ENCODE measurements around the gene PRDM10.
"Not testable (repeated sequence)": the region's sequence is repeated elsewhere in the genome, so short reads cannot be mapped to it uniquely, and the experiment has no call there.

PRDM10 gene

DNA sequence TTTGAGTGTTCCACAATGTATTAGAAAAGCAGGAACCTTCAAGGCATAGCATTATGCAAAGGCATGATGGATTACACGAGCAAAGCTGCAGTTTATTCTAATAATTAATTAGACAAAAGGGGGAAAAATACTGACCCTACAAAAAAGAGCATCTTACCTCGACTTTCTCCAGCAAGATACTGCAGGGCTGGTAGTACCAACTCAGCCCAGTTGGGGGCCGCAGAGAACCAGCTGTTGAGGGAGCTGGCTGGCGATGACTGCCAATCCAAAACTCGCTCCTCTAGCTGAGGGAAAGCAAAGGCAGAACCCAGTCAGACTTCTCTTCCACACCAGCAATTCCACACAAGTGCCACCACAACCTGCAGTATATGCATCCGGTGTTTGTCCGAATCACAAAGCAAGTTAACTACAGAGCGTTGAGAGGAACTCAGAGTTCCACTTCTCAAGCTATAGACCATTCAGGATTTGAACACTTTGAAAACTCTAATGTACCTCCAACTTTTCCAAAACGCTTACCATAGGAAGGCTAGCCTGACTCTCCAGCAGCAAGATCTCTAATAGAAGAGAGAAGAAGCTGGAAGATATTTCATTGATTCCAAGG is 121.0 kb downstream of the PRDM10 start:
- H3K27ac ChIP-seq (ENCODE audit: insufficient read depth in 1 of 2, low read depth in 1 of 2, low read length in 2 of 2, poor library complexity in 1 of 2, severe bottlenecking in 2 of 2) = no peak overlapping the region
- H3K9me3 ChIP-seq (ENCODE audit: control extremely low read depth in 1 of 5, control insufficient read depth in 4 of 5, insufficient read depth in 2 of 5, low read depth in 1 of 5, low read length in 4 of 5) = no peaks in the 10 kb centered on the region
- H3K27me3 ChIP-seq (replicated peaks in 2 of 5; ENCODE audit: control insufficient read depth in 4 of 5, insufficient read depth in 5 of 5, low read length in 4 of 5) = no peaks in the 10 kb centered on the region
- H3K4me1 ChIP-seq (ENCODE audit: control extremely low read depth in 1 of 4, control insufficient read depth in 4 of 4, insufficient read depth in 4 of 4, low read length in 3 of 4) = no peaks in the 10 kb centered on the region
- DNase-seq = peak; percentile 40 to 63 (median 55)
- 91% methylated on average over 6 of the region's 9 CpGs for WGBS (ENCODE audit: insufficient coverage)
- H3K36me3 ChIP-seq (ENCODE audit: control insufficient read depth in 4 of 4, insufficient read depth in 4 of 4, low read length in 3 of 4) = peaks cover 32 to 100% (median 89%) of the 10 kb centered on the region in 4 experiments
- ChIA-PET POLR2A (no interaction called here), CTCF (interaction anchor here (0.8 to 11.3 kb wide), 19 partner anchors 9 to 274 kb away, joined by 3 to 130 read pairs (median 4); no protein-coding TSS in a partner anchor)
- no peak overlapping the region for H3K4me3 ChIP-seq (ENCODE audit: control insufficient read depth in 1 of 7, extremely low read depth in 1 of 7, insufficient read depth in 4 of 7, low read depth in 2 of 7, low read length in 6 of 7)

DNA sequence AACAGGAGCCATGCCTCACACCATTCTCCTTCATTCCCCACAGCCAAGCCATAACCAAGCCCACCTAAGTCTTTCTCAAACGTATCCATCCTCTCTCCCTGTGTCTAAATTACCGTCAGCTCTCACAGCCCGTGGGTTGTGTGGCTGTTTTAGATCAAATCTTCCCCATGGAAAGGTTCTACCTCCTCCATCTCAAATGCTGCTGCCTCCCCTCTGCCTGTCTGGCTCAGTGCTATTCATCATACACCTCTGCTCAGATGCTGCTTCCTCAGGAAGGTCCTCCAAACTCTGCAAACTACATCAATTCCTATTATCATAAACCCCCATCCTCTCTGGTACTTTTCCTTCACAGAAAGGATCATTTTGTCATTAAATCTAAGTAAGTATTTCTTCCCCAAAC is 122.3 kb downstream of the PRDM10 start:
- CTCF ChIA-PET = interaction anchor here (11.3 kb wide), 1 partner anchor 253 kb away, joined by 130 read pairs; no protein-coding TSS in a partner anchor
- no peak overlapping the region for H3K27ac ChIP-seq (ENCODE audit: insufficient read depth in 1 of 2, low read depth in 1 of 2, low read length in 2 of 2, poor library complexity in 1 of 2, severe bottlenecking in 2 of 2)
- whole genome bisulfite sequencing (ENCODE audit: insufficient coverage) = no CpG with 5 or more reads among the region's 3 CpGs
- H3K9me3 ChIP-seq (ENCODE audit: control extremely low read depth in 1 of 5, control insufficient read depth in 4 of 5, insufficient read depth in 2 of 5, low read depth in 1 of 5, low read length in 4 of 5) = no peaks in the 10 kb centered on the region
- no peaks in the 10 kb centered on the region for H3K4me1 ChIP-seq (ENCODE audit: control extremely low read depth in 1 of 4, control insufficient read depth in 4 of 4, insufficient read depth in 4 of 4, low read length in 3 of 4)
- DNase-seq = no peak
- POLR2A ChIA-PET = no interaction called here
- H3K27me3 ChIP-seq (replicated peaks in 2 of 5; ENCODE audit: control insufficient read depth in 4 of 5, insufficient read depth in 5 of 5, low read length in 4 of 5) = no peaks in the 10 kb centered on the region
- H3K36me3 ChIP-seq (ENCODE audit: control insufficient read depth in 4 of 4, insufficient read depth in 4 of 4, low read length in 3 of 4) = peaks cover 30 to 99% (median 85%) of the 10 kb centered on the region in 4 experiments
- no peak overlapping the region for H3K4me3 ChIP-seq (ENCODE audit: control insufficient read depth in 1 of 7, extremely low read depth in 1 of 7, insufficient read depth in 4 of 7, low read depth in 2 of 7, low read length in 6 of 7)

DNA sequence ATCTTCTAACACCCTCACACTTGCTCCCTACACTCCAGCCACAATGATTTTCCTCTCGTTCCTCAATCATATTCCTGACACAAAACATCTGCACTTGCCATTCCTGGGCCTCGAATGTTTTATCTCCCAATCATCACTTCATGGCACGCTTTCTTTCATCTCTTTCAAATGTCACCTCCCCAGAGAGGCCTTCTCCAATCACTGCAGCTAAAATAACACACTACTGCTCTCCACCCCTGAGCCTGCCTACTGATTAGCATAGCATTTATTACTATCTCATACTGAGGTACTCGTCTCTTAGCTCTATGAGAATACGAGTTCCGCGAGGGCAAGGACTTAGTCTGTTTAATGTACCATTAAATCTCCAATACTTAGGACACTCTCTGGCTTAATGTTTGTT is 130.7 kb downstream of the PRDM10 start:
- WGBS (ENCODE audit: insufficient coverage) = 100% methylated on average over 3 of the region's 7 CpGs
- Histone ChIP-seq H3K36me3 (ENCODE audit: control insufficient read depth in 4 of 4, insufficient read depth in 4 of 4, low read length in 3 of 4) (peaks cover 23 to 95% (median 77%) of the 10 kb centered on the region in 4 experiments), H3K4me1 (ENCODE audit: control extremely low read depth in 1 of 4, control insufficient read depth in 4 of 4, insufficient read depth in 4 of 4, low read length in 3 of 4) (no peaks in the 10 kb centered on the region), H3K4me3 (ENCODE audit: control insufficient read depth in 1 of 7, extremely low read depth in 1 of 7, insufficient read depth in 4 of 7, low read depth in 2 of 7, low read length in 6 of 7) (no peak overlapping the region), H3K27me3 (replicated peaks in 2 of 5; ENCODE audit: control insufficient read depth in 4 of 5, insufficient read depth in 5 of 5, low read length in 4 of 5) (no peaks in the 10 kb centered on the region), H3K9me3 (ENCODE audit: control extremely low read depth in 1 of 5, control insufficient read depth in 4 of 5, insufficient read depth in 2 of 5, low read depth in 1 of 5, low read length in 4 of 5) (no peaks in the 10 kb centered on the region), H3K27ac (ENCODE audit: insufficient read depth in 1 of 2, low read depth in 1 of 2, low read length in 2 of 2, poor library complexity in 1 of 2, severe bottlenecking in 2 of 2) (no peak overlapping the region)
- CTCF ChIA-PET = interaction anchor here (2.7 kb wide), 1 partner anchor 10 kb away, joined by 11 read pairs; no protein-coding TSS in a partner anchor
- POLR2A ChIA-PET = no interaction called here
- DNase-seq = no peak

DNA sequence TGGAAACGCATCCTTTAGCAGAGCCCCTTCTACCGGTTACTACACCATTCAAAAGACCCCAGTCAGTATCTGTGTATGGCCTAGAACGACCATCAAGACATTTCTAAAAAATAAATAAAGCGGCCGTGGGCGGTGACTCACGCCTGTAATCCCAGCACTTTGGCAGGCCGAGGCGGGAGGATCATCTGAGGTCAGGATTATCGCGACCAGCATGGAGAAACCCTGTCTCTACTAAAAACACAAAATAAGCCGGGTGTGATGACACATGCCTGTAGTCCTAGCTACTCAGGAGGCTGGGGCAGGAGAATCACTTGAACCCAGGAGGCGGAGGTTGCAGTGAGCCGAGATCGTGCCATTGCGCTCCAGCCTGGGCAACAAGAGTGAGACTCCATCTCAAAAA is 134.0 kb downstream of the PRDM10 start:
- H3K27ac ChIP-seq (ENCODE audit: insufficient read depth in 1 of 2, low read depth in 1 of 2, low read length in 2 of 2, poor library complexity in 1 of 2, severe bottlenecking in 2 of 2); DNase-seq; CTCF ChIA-PET; H3K4me1 ChIP-seq (ENCODE audit: control extremely low read depth in 1 of 4, control insufficient read depth in 4 of 4, insufficient read depth in 4 of 4, low read length in 3 of 4); H3K9me3 ChIP-seq (ENCODE audit: control extremely low read depth in 1 of 5, control insufficient read depth in 4 of 5, insufficient read depth in 2 of 5, low read depth in 1 of 5, low read length in 4 of 5); H3K4me3 ChIP-seq (ENCODE audit: control insufficient read depth in 1 of 7, extremely low read depth in 1 of 7, insufficient read depth in 4 of 7, low read depth in 2 of 7, low read length in 6 of 7); H3K27me3 ChIP-seq (replicated peaks in 2 of 5; ENCODE audit: control insufficient read depth in 4 of 5, insufficient read depth in 5 of 5, low read length in 4 of 5); POLR2A ChIA-PET: not testable (repeated sequence)
- WGBS (ENCODE audit: insufficient coverage) = 94% methylated on average over 8 of the region's 16 CpGs
- H3K36me3 ChIP-seq (ENCODE audit: control insufficient read depth in 4 of 4, insufficient read depth in 4 of 4, low read length in 3 of 4) = peaks cover 22 to 95% (median 79%) of the 10 kb centered on the region in 4 experiments

DNA sequence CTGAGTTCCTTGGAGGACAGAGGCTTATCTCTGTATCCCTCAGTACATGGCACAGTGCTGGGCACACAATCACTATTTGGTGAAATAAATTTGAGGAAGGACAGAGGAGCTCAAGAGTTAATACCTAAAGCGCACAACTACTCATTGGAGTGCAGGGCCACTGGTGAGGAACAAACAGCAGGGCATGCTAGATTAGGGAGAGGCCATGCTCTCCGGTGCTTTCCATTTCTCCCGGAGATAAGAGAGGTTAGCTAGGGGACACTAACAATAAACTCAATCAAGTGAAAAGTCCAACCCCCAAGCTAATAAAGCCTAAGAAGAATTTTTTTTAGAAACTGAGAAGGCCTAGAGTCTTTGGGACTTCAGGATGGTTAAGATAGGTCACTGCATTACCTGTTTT is 136.3 kb downstream of the PRDM10 start:
- no peak for DNase-seq
- Histone ChIP-seq H3K4me1 (ENCODE audit: control extremely low read depth in 1 of 4, control insufficient read depth in 4 of 4, insufficient read depth in 4 of 4, low read length in 3 of 4) (no peaks in the 10 kb centered on the region), H3K9me3 (ENCODE audit: control extremely low read depth in 1 of 5, control insufficient read depth in 4 of 5, insufficient read depth in 2 of 5, low read depth in 1 of 5, low read length in 4 of 5) (no peaks in the 10 kb centered on the region), H3K27me3 (replicated peaks in 2 of 5; ENCODE audit: control insufficient read depth in 4 of 5, insufficient read depth in 5 of 5, low read length in 4 of 5) (no peaks in the 10 kb centered on the region), H3K27ac (ENCODE audit: insufficient read depth in 1 of 2, low read depth in 1 of 2, low read length in 2 of 2, poor library complexity in 1 of 2, severe bottlenecking in 2 of 2) (no peak overlapping the region), H3K36me3 (ENCODE audit: control insufficient read depth in 4 of 4, insufficient read depth in 4 of 4, low read length in 3 of 4) (peaks cover 12 to 89% (median 74%) of the 10 kb centered on the region in 4 experiments), H3K4me3 (ENCODE audit: control insufficient read depth in 1 of 7, extremely low read depth in 1 of 7, insufficient read depth in 4 of 7, low read depth in 2 of 7, low read length in 6 of 7) (no peak overlapping the region)
- POLR2A ChIA-PET = no interaction called here
- CTCF ChIA-PET = no interaction called here
- WGBS (ENCODE audit: insufficient coverage) = 100% methylated on average over 1 of the region's 3 CpGs

DNA sequence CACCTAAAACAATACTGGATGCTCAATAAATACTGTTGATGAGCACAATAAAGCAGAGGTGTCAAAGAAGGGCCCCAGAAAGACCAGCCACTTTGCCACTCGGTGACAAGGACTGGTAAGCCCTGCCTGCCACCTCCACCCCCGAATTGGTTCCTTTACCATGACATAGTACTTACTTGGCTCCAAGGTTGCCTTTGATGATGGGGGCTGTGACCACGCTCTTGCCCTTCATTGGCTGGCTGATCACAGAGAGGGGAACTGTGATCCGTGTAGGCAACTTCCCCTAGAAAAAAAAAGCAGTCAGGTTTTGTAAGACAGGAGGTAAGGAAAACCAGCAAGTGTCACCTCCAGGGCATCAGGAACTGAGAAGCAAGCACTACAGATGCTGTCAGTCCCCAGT is 136.9 kb downstream of the PRDM10 start:
- H3K27me3 ChIP-seq (replicated peaks in 2 of 5; ENCODE audit: control insufficient read depth in 4 of 5, insufficient read depth in 5 of 5, low read length in 4 of 5) = no peaks in the 10 kb centered on the region
- H3K9me3 ChIP-seq (ENCODE audit: control extremely low read depth in 1 of 5, control insufficient read depth in 4 of 5, insufficient read depth in 2 of 5, low read depth in 1 of 5, low read length in 4 of 5) = no peaks in the 10 kb centered on the region
- peaks cover 12 to 88% (median 71%) of the 10 kb centered on the region in 4 experiments for H3K36me3 ChIP-seq (ENCODE audit: control insufficient read depth in 4 of 4, insufficient read depth in 4 of 4, low read length in 3 of 4)
- ChIA-PET CTCF (interaction anchor here (1.1 kb wide), 1 partner anchor 12 kb away, joined by 3 read pairs; no protein-coding TSS in a partner anchor), POLR2A (no interaction called here)
- 100% methylated on average over 1 of the region's 4 CpGs for WGBS (ENCODE audit: insufficient coverage)
- no peak overlapping the region for H3K27ac ChIP-seq (ENCODE audit: insufficient read depth in 1 of 2, low read depth in 1 of 2, low read length in 2 of 2, poor library complexity in 1 of 2, severe bottlenecking in 2 of 2)
- H3K4me3 ChIP-seq (ENCODE audit: control insufficient read depth in 1 of 7, extremely low read depth in 1 of 7, insufficient read depth in 4 of 7, low read depth in 2 of 7, low read length in 6 of 7) = no peak overlapping the region
- H3K4me1 ChIP-seq (ENCODE audit: control extremely low read depth in 1 of 4, control insufficient read depth in 4 of 4, insufficient read depth in 4 of 4, low read length in 3 of 4) = no peaks in the 10 kb centered on the region
- no peak for DNase-seq

DNA sequence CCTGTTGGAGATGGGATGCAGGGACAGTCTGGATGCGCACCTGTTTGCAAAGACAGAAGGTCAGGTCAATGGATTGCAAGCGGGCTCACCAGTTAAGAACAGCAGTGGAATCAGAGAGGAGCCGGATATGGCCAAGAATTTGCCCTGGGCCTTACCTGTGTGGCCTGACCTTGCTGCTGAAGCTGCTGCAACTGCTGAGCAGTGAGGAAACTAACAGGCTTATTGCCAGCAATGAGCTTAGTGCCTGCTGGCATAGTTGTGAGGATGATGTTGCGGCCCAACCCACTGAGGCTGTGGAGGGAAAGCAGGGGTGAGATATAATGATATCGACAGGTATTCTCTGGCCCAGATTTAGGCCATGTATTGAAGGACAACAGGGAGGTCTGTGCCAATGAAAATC is 137.8 kb downstream of the PRDM10 start:
- Histone ChIP-seq H3K4me3 (ENCODE audit: control insufficient read depth in 1 of 7, extremely low read depth in 1 of 7, insufficient read depth in 4 of 7, low read depth in 2 of 7, low read length in 6 of 7) (no peak overlapping the region), H3K4me1 (ENCODE audit: control extremely low read depth in 1 of 4, control insufficient read depth in 4 of 4, insufficient read depth in 4 of 4, low read length in 3 of 4) (no peaks in the 10 kb centered on the region), H3K27ac (ENCODE audit: insufficient read depth in 1 of 2, low read depth in 1 of 2, low read length in 2 of 2, poor library complexity in 1 of 2, severe bottlenecking in 2 of 2) (no peak overlapping the region), H3K27me3 (replicated peaks in 2 of 5; ENCODE audit: control insufficient read depth in 4 of 5, insufficient read depth in 5 of 5, low read length in 4 of 5) (no peaks in the 10 kb centered on the region), H3K9me3 (ENCODE audit: control extremely low read depth in 1 of 5, control insufficient read depth in 4 of 5, insufficient read depth in 2 of 5, low read depth in 1 of 5, low read length in 4 of 5) (no peaks in the 10 kb centered on the region), H3K36me3 (ENCODE audit: control insufficient read depth in 4 of 4, insufficient read depth in 4 of 4, low read length in 3 of 4) (peaks cover 9 to 87% (median 66%) of the 10 kb centered on the region in 4 experiments)
- ChIA-PET POLR2A (no interaction called here), CTCF (interaction anchor here (1.1 kb wide), 1 partner anchor 13 kb away, joined by 3 read pairs; no protein-coding TSS in a partner anchor)
- DNase-seq = no peak
- WGBS (ENCODE audit: insufficient coverage) = 98% methylated on average over 5 of the region's 5 CpGs
